Central memory CD8-positive, alpha-beta T cell (primary cell): ENCODE measurements around the gene EIF5.

ENCODE experiments used
- ATAC-seq: fragments of 150-1000 bp; cut with Tn5 transposase; replicated peaks from 2 replicates; pipeline ENCODE4 v1.10.0; 2022; ENCODE audit warnings: mild to moderate bottlenecking, moderate FRiP score, moderate number of reproducible peaks; ENCODE audit not compliant: poor library complexity, severe bottlenecking; ENCODE audit errors: extremely low read depth
- DNase-seq, 2 donors: peaks; one replicate each; pipeline ENCODE4 v3.0.0; 2021; ENCODE audit warnings: low spot score in 2 of 2
- H3K27ac Mint-ChIP-seq: one replicate; pipeline ENCODE4 v1.8.0; 2022; ENCODE audit warnings: low read depth, mild to moderate bottlenecking, moderate library complexity, mixed read lengths
- H3K27me3 Mint-ChIP-seq: one replicate; pipeline ENCODE4 v1.8.0; 2022; ENCODE audit warnings: mixed read lengths
- H3K36me3 Mint-ChIP-seq: one replicate; pipeline ENCODE4 v1.8.0; 2022; ENCODE audit warnings: mild to moderate bottlenecking, moderate library complexity, mixed read lengths; ENCODE audit not compliant: insufficient read depth
- H3K4me1 Mint-ChIP-seq: one replicate; pipeline ENCODE4 v1.8.0; 2022; ENCODE audit warnings: mixed read lengths
- H3K4me3 Mint-ChIP-seq: one replicate; pipeline ENCODE4 v1.8.0; 2022; ENCODE audit warnings: mild to moderate bottlenecking, moderate library complexity, mixed read lengths
- H3K9me3 Mint-ChIP-seq: one replicate; pipeline ENCODE4 v1.8.0; 2022; ENCODE audit warnings: mixed read lengths

EIF5 gene

DNA sequence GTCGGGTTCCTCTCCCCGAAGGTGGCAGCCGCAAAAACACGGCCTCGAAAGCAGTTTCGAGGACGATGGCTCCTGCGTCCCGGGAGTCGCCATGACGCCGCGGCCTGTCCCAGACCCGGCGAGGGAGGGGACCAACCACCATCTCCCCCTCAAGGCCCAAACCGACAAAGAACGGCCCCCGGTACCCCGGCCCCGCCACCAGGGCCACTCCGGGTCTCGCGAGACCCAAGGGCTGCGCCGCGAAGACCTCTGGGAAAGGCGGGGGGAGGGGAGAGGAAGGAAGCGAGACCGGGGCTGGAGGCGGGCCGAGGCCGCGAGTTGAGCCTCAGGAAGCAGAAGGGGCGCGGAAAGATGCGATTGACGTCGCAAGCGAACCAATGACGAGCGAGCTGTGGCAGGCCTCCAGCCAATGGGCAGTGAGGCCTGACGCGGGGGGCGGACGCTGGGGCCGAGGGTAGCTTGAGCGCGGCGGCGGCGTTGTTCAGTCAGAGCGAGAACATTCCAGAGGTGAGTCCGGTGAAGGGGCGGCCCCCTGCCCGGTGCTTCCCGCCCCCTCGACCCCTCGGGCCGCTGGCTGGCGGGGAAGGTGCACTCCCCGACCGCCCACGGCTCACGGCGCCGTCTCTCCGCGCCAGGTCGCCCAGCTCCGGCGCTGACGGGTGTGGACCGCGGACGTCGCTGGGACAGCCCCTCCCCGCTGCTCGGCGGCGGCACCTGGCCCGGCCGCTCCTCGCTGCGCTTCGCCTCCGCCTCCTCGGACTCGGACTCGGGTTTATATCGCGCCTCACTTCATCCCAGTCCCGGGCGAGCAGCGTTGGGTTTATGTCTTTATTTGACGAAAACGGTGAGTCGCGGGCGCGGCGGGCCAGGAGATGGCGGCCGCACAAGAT lies at the start of gene EIF5:
Gene EIF5, plus strand, starts transcription at position 484 of the 890 bp plus-strand sequence. CDS start 1,624 bp downstream, outside the sequence.
- Mint-ChIP-seq H3K4me3 (peak within 1 kb of the TSS; percentile 96), H3K9me3 (no peaks in the 10 kb centered on the region), H3K4me1 (peaks cover 24% of the 10 kb centered on the region), H3K27ac (peak within 1 kb of the TSS; percentile 97), H3K27me3 (no peaks in the 10 kb centered on the region), H3K36me3 (peaks cover 60% of the 10 kb centered on the region)
- DNase-seq = peak; percentile 96 to 99
- ATAC-seq = peak; percentile 90

DNA sequence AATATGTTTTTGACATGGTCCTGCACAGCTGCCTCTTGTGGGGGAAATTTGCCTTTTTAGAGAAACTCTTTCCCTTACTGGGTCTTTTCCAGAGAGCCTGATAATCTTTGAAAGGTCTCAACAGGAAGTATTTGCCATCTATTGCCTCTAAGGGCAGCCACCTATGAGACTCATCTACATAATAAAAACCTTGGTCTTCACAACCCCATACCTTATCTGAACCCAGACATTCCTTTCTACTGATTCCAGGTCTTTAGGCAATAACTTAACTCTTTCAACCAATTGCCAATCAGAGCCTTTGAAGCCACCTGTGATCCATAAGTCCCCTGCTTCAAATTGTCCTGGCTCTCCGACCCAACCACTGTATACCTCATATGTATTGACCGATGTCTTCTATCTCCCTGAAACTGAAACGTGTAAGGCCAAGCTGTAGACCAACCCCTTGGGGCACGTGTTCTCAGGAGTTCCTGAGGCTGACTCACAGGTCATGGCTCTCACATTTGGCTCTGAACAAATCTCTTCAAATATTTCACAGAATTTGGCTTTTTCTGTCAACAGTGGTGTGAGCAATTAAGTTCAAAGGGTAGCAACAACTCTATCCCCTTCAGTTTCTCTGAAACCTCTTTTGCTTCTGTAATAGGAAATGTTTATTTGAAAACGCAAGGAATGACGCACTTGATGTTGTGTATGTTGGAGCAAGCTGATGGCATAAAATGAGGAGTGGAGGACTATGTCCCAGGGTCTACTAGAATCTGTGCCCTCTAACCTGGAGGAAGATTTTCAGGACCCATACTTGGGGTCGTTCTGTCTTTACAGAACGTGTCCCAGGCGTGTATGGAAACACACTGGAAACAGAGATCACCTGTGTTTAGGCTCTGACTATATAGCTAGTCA lies 49.2 kb upstream of the EIF5 start:
- Mint-ChIP-seq H3K27me3 (peaks cover 90% of the 10 kb centered on the region), H3K4me1 (no peaks in the 10 kb centered on the region), H3K27ac (no peak overlapping the region), H3K36me3 (no peaks in the 10 kb centered on the region), H3K9me3 (no peaks in the 10 kb centered on the region), H3K4me3 (no peak overlapping the region)
- DNase-seq = no peak
- ATAC-seq = no peak

DNA sequence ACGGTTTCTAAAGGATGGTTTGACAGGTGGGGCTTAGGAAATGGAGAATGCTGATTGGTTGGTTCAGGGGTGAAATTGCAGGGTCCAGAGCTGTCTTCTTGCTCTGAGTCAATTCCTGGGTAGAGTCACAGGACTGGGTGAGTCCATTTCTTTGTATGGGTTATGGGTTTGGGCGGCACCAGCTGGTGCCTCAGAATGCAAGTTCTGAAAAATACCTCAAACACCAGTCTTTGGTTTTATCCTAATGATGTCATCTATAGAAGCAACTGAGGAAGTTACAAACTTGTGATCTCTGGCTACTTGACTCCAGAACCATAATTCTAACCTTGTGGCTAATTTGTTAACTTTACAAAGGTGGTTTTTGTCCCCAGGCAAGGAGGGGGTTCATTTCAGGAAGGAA lies 47.6 kb upstream of the EIF5 start:
- no peak for ATAC-seq
- H3K27me3 Mint-ChIP-seq = peaks cover 77% of the 10 kb centered on the region
- no peak for DNase-seq
- H3K4me1 Mint-ChIP-seq = no peaks in the 10 kb centered on the region
- no peaks in the 10 kb centered on the region for H3K9me3 Mint-ChIP-seq
- no peak overlapping the region for H3K4me3 Mint-ChIP-seq
- no peak overlapping the region for H3K27ac Mint-ChIP-seq
- no peaks in the 10 kb centered on the region for H3K36me3 Mint-ChIP-seq

DNA sequence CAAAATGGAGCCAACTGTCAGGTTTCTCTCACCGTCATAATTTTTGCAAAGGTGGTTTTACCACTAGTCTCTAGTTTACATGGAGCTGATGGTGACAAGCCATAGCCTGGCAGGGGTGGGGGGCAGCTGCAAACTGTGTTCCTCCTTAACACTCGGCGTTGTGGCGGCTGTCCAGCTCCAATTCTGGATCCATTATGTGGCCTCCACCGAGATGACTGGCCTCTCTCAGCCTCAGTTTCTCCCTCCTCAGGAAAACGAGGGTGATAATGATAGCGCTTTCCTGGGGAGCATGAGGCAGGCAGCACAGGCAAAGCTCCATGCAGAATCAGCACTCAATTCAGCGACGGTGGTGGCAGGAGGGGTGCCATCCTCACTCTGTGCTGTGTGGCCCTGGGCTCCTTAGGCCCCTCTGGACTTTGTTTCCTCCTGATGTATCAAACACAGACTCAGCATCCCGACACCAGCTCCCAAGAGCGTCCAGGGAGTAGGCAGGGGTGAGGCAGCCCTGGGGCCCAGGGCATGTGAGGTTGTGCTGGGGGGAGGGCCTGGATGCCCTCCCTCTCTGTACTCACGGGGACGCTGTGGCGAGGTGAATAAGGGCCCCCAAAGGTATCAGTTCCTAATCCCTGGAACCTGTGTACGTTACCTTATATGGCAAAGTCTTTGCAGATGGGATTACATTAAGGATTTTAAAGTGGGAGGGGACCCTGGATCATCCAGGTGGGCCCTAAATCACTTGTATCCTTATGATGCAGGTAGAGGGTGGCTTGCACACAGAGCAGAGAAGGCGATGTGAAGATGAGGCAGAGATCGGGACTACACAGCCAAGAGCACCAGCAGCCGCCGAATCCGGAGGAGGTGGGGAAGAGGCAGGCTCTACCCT lies 46.8 kb upstream of the EIF5 start:
- Mint-ChIP-seq H3K27me3 (peaks cover 71% of the 10 kb centered on the region), H3K36me3 (no peaks in the 10 kb centered on the region), H3K9me3 (no peaks in the 10 kb centered on the region), H3K4me1 (no peaks in the 10 kb centered on the region), H3K4me3 (no peak overlapping the region), H3K27ac (no peak overlapping the region)
- no peak for ATAC-seq
- DNase-seq = no peak

DNA sequence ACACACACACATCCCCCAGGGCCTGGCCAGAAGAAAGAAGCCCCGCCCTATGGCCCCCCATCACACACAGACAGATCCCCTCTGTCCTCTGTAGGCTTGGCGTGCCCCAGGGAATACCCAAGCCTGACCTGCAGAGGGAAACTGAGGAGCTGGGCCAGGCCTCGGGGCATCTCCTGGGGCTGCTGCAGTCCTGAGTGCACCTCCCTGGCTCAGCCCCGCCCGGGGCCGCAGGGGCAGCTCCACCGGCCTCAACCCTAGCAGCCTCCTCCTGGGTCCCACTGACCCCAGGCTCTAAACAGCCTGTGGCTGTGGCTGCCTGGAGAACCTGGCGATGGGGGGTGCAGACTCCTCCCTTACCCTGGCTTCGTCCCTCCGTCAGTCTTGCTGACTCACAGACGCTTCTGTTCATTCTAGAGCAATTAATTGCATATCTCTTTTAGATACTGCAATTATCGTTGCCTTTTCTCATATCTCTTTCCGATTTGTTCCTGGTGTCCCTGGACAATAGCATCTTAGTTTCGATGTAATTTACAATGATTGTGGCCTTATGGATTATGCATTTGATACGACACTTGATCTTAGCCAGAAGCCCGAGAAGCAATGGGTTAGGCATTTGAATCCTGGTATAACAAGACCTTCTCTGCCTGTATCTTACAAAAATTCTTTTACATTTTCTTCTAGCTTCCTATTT lies 45.8 kb upstream of the EIF5 start:
- no peak overlapping the region for H3K4me3 Mint-ChIP-seq
- H3K4me1 Mint-ChIP-seq = peaks cover 5% of the 10 kb centered on the region
- no peak for DNase-seq
- H3K9me3 Mint-ChIP-seq = no peaks in the 10 kb centered on the region
- peaks cover 68% of the 10 kb centered on the region for H3K27me3 Mint-ChIP-seq
- ATAC-seq = no peak
- H3K36me3 Mint-ChIP-seq = no peaks in the 10 kb centered on the region
- no peak overlapping the region for H3K27ac Mint-ChIP-seq

DNA sequence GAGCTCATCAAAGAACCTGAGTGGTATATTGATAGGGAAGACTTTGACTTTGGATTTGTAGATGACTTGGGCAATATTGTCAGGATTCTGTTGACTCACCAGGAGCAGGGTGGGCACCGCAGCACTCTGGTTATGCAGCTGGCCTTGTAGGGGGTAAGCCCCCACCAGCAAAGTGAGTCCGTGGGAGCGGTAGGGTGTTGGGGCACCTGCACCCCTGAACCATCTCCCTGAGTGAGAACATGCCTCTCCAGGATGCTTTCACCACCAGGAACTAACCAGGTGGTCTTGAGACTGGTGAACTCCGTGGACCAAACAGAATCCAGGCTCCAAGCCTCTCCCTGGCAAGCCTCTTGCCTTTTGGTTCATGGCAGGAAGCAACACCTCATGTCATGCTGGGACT lies 44.0 kb upstream of the EIF5 start:
- H3K36me3 Mint-ChIP-seq = no peaks in the 10 kb centered on the region

DNA sequence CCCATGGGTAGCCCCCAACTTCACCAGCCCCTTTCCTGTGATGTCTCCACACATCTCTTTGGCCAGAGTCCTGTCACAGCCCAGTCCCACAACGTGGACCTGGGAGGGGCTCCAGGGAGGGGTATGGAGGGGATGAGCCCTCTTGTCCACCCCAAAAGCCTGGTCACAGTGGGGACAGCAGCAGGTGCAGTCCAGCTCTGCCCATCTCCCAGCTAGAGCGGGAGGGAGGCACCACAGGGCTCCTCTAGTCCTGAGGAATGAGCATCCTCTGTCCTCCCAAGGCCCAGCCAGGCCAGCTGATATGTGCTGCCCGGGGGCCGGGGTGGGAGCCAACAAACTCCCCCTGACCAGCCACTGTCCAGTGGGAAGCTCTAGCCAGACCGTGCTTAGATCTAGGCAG lies 43.5 kb upstream of the EIF5 start:
- Mint-ChIP-seq H3K4me1 (peaks cover 5% of the 10 kb centered on the region), H3K27me3 (peaks cover 60% of the 10 kb centered on the region), H3K27ac (no peak overlapping the region), H3K9me3 (no peaks in the 10 kb centered on the region), H3K4me3 (no peak overlapping the region), H3K36me3 (no peaks in the 10 kb centered on the region)
- ATAC-seq = no peak
- DNase-seq = no peak

More for the DNA sequence above, 44.0 kb upstream of the EIF5 start:
- ATAC-seq = no peak
- Mint-ChIP-seq H3K9me3 (no peaks in the 10 kb centered on the region), H3K27ac (no peak overlapping the region), H3K27me3 (peaks cover 65% of the 10 kb centered on the region), H3K4me1 (peaks cover 5% of the 10 kb centered on the region), H3K4me3 (no peak overlapping the region)
- DNase-seq = no peak

DNA sequence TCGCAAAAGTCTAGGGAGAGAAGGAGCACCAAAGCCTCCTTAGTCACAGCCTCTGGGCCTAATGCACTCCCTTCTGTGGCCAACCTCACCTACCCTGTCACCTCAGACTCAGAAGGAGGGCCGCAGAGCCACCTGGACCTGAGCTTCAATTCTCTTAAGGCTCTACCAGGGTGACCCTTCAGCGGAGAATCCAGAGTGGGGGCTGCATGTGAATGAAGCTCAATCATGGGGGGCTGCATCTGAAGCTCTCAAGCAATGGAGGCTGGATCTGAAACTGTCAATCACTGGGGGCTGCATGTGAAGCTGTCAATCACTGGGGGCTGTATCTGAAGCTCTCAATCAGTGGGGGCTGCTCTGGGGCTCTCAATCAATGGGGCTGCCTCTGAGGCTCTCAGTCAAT lies 43.1 kb upstream of the EIF5 start:
- peaks cover 56% of the 10 kb centered on the region for H3K27me3 Mint-ChIP-seq
- H3K4me1 Mint-ChIP-seq = peaks cover 5% of the 10 kb centered on the region
- H3K36me3 Mint-ChIP-seq = no peaks in the 10 kb centered on the region
- ATAC-seq (no peak), DNase-seq (no peak)
- H3K4me3 Mint-ChIP-seq = no peak overlapping the region
- no peak overlapping the region for H3K27ac Mint-ChIP-seq
- H3K9me3 Mint-ChIP-seq = no peaks in the 10 kb centered on the region

DNA sequence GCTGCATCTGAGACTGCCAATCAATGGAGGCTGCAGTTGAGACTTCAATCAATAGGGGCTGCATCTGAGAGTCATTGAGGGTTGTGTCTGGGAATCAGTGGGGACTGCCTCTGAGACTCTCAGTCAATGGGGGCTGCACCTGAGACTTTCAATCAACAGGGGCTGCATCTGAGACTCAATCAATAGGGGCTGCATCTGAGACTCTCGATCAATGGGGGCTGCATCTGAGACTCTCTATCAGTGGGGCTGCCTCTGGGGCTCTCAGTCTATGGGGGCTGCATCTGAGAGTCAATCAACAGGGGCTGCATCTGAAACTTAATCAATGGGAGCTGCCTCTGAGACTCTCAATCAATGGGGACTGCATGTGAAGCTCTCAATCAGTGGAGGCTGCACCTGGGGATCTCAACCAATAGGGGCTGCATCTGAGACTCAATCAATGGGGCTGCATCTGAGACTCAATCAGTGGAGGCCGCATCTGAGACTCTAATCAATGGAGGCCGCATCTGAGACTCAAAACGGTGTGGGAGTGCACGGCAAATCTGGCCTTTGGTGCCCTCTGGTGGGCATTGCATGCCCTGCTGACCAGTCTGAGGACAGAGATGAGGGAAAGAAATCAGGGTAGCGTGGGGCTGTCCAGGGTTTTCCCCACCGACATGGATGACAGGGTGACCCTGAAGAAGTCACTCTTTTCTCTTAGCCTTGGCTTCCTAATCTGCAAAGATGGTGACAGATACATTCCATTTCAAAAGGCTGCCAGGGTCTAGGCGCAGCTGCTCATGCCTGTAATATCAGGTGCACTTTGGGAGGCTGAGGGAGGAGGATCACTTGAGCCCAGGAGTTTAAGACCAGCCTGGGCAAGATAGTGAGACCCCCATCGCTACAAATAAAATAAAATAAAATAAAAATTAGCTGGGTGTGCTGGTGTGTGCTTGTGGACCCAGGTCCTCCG lies 41.3 kb upstream of the EIF5 start:
- Mint-ChIP-seq H3K4me1 (peaks cover 5% of the 10 kb centered on the region), H3K27ac (no peak overlapping the region), H3K27me3 (peaks cover 38% of the 10 kb centered on the region), H3K4me3 (no peak overlapping the region), H3K9me3 (no peaks in the 10 kb centered on the region), H3K36me3 (no peaks in the 10 kb centered on the region)
- ATAC-seq = peak; percentile 79
- peak; percentile 43 to 54 for DNase-seq

DNA sequence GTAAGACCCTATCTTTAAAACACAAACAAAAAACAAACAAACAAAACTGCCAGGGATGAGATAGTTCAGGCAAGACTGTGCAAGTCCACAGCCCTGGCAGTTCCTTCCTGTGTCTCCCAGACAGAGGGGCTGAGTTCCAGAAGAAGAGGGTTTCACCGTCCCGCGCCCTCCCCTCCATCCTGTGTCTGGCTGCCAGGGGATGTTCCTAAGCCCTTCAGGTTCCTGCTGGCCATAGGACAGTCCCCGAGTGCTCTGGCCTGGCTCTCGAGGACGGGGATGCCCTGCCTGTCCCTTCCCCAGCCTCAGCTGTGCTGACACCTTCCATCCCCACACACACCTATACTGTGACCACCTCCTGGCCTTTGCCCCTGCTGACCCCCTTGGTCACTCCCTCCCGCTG lies 40.6 kb upstream of the EIF5 start:
- ATAC-seq = no peak
- H3K27me3 Mint-ChIP-seq = peaks cover 31% of the 10 kb centered on the region
- H3K4me1 Mint-ChIP-seq = peaks cover 5% of the 10 kb centered on the region
- no peaks in the 10 kb centered on the region for H3K9me3 Mint-ChIP-seq
- no peaks in the 10 kb centered on the region for H3K36me3 Mint-ChIP-seq
- no peak for DNase-seq
- no peak overlapping the region for H3K27ac Mint-ChIP-seq
- no peak overlapping the region for H3K4me3 Mint-ChIP-seq

DNA sequence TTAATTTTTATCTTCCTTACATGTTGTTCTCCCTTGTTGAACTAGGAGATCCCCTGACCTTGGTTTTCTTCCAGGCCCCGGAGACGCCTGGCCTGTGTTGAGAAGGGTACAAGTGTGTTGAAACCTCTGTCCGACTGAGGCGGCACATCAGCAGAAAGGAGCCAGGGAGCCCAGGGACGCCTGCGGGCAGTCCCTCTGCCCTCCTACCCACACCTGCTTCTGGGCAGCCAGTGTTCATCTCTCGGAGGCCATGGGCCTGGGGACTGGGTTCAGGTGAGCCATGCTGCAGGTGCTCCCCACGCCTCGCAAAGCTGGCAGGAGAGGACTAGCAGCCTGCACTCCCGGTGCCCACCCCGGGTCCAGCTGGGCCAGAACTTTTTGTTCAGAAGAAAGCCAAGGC lies 39.9 kb upstream of the EIF5 start:
- Mint-ChIP-seq H3K36me3 (no peaks in the 10 kb centered on the region), H3K4me1 (peaks cover 5% of the 10 kb centered on the region), H3K9me3 (no peaks in the 10 kb centered on the region), H3K27me3 (peaks cover 24% of the 10 kb centered on the region), H3K4me3 (no peak overlapping the region), H3K27ac (no peak overlapping the region)
- ATAC-seq (no peak), DNase-seq (no peak)
